ENCODE measurements around the gene ZBTB20.

The ZBTB20 gene

GRCh38 chr3:114375608-114376421 is 771.3 kb downstream of the ZBTB20 start:
- no peak for FAIRE-seq
- no peak for DNase-seq (ENCODE audit: insufficient read length, low spot score)

GRCh38 chr3:114374433-114374990 is 772.6 kb downstream of the ZBTB20 start:
- no peak for FAIRE-seq
- DNase-seq (ENCODE audit: insufficient read length, low spot score): no peak

- FAIRE-seq (no peak), DNase-seq (ENCODE audit: insufficient read length, low spot score) (no peak)
These were observed 776.4 kb downstream of the ZBTB20 start for GRCh38 chr3:114370537-114371174.

- DNase-seq (ENCODE audit: insufficient read length, low spot score): no peak
- FAIRE-seq: no peak
These were observed 781.2 kb downstream of the ZBTB20 start for GRCh38 chr3:114365909-114366308.

DNA sequence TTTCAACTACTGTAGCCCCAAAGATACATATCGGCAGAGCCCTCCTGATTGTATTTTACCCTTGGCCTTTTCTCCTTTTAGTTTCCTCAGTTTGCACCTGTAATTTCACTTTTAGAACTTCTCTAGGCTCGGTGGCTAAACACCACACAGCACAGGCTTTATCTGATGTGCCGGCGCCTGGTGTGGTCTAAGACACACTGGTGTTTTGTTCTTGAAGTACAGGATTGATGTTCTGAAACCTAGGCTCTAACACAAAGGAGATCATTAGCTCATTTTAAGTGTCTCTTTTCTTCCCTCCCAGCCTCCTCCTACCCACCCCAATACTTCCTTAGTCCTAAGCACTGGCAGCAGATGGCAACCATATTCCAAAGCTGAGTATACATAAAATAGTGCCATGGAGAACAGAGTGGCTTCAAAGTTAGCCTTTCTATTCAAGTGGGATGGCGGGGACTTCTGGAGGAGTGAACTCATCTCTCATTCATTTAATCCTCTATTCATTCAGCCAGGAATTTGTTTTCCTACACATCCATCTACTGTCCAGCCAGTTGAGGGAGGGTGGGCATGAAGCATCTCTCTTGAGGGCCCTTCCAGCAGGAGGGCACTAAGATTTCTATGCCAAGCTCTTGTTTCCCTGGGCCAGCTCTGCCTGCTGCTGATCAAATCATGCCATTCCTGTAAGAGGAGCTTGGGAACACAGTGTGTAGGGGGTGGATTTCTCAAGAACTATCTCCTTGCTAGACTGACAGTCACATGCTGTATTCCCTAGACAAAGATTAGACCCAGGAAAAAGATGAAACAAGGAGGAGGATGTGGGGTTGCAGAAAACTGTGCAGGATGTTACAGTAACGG is 782.1 kb downstream of the ZBTB20 start:
- DNase-seq (ENCODE audit: insufficient read length, low spot score) (no peak), FAIRE-seq (no peak)

DNA sequence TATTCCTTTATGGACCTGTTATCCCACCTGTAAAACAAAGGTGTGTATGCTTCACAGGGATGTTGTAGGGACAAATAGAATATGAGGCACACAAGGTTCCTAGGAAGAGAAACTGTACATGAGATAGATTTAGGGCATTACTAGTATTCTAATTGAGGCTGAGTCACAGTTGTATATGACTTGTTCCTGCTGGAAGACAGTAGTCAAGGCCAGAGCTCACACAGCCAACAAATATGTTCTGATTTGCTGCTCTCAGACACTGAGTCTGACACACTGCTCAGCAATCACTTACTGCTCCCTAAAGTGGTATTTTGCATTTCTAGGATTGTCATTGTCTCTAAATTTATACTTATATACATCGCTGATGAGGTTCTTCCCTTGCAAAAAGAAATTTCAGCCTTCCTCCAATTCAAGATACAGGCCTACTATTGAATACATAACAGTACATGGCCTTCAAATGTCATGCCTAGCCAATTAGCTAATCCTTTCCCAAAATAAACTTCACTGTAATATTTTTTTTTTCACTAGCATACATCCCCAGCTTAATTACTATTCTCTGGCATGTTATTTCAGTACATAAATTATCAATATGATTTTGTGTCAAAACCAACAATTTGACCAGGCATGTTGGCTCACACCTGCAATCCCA is 783.4 kb downstream of the ZBTB20 start:
- DNase-seq (ENCODE audit: insufficient read length, low spot score) (no peak), FAIRE-seq (no peak)

DNA sequence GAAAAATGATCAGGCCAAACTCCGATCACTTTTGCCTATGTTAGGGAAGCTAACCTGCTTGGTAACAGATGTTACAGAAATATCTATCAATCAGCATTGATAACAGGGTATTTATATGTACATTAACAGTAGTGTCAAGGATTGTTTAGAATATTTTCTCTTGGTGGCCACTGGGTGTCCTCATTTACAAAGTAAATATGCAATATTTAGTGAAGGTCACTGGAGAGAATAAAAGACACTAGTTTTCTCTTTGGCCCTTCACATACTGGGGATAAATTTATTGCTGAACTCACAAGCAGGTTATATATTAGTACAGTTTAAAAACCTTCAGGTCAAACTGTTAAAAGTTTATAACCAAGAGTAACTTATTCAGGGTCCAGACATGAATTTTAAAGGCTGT is 784.3 kb downstream of the ZBTB20 start:
- no peak for FAIRE-seq
- DNase-seq (ENCODE audit: insufficient read length, low spot score): peak; percentile 5

DNA sequence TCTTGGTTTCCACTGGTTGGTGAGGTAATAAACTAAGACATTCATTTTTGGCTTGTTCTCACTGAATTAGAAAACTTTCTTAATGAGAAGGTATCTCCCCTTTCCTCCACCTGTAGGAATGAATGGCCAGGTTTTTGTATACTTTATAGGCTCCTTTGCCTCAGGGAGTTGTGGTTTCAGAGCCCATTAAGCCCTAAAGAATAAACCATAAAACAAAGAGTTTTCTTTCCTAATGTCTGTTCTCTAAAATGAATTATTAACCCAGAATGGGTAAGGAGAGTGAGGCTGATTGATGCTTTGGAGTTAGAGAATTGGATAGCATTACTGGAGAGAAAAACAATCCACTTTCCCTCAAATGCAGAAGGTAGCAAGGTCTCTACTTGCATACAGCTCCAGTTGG is 785.7 kb downstream of the ZBTB20 start:
- DNase-seq (ENCODE audit: insufficient read length, low spot score) (no peak), FAIRE-seq (no peak)

DNA sequence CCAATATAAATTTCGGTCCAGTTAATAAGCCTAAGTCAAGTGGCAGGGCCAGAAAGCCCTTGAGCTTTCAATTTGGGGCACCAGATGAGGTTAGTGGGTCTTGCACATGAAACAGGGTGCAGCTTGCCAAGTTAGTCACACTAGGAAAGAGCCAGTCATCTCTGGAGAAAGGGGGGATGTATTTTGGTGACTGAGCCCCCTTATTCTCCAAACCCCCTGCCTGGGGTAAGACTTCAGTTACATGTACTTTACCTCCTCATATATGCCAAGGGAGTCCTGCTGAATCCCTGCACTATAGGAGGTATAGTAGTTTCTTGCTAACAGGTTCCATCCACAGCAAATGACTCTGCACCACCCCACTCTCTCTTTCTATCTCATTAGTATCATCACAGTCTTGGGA is 790.6 kb downstream of the ZBTB20 start:
- DNase-seq (ENCODE audit: insufficient read length, low spot score) (no peak), FAIRE-seq (no peak)

DNA sequence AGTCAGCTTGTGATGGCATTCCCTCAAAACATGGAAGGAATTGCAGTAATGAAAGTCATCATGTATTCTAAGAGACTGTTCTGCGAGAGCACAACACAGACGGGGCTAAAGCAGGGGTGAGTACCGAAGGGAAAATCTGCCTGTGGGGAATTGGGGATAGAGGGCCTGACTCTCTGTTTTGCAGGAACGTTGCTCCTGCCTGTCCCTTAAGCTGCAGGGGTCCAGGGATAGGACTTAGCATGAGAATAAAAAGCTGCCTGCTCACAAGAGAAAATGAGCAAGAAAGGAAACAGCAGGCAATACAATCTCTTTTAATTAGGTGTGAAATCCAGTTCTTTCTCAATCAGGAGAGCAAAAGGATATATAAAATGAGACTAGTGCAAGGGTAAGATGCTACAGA is 791.0 kb downstream of the ZBTB20 start:
- no peak for FAIRE-seq
- no peak for DNase-seq (ENCODE audit: insufficient read length, low spot score)

DNA sequence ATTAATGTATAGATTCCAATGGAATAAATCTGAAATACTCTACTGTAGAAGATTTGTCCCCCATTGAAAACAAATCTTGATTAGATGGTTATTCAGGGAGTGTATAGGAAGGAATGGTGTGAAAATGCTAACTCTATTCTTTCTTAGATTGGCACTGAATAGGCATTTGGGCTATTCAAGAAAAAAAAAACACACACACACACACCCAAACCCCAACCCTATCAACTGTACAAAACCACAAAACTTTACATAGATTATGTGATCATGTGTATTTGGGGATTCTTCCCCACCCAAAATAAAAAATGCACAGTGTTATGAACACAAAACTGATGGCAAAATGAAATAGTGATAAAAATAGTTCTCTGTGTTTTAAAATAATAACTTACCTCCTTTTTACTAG is 791.4 kb downstream of the ZBTB20 start:
- FAIRE-seq: no peak
- no peak for DNase-seq (ENCODE audit: insufficient read length, low spot score)

DNA sequence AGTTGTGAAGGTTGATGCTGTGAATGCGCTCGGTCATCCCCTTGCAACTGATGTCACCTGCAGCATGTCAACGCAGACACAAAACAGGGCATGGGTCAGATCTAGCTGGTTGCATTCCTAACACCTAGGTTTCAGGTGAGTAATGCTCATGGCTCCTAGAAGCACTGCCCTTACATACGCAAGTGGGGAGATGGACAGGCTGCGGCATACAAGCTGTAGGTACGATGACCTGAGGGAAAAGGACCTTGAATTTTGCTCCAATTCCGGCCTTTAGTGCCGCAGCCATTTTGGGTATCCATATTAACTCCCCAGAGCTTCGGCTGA is 795.3 kb downstream of the ZBTB20 start:
- no peak for DNase-seq (ENCODE audit: insufficient read length, low spot score)
- FAIRE-seq: no peak

DNA sequence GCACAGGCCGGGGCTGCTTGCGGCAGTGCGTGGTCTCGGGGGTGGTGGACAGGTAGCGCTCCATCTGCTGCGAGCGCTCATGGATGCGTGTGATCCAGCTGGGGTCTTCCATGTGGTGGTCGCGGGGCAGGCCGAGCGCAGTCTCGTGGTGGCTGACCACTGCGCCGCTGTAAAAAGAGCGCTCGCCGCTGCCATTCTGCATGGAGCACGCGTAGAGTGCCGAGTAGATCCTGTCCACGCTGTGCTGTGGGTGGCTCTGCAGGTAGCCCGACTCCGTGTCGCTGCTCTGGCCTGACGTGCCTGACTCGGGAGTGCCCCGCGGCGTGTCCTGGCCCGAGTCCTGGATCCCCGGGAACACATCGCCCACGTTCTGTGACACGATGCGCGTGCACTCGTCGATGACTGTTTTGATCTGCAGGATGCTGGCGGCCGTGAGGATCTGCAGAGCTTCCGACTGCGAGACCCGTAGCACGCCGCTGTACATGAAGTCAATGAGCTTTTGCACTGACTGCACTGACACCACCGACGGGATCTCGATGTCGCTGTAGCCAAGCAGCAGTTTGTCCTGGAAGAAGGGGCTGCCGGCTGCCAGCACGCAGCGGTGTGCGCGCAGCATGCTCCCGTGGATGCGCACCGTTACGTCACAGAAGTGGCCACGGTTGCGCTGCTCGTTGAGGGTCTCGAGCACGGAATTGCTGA is 795.8 kb downstream of the ZBTB20 start:
- DNase-seq (ENCODE audit: insufficient read length, low spot score): no peak
- FAIRE-seq: no peak

GRCh38 chr3:114350690-114351089 is 796.4 kb downstream of the ZBTB20 start:
- DNase-seq (ENCODE audit: insufficient read length, low spot score): no peak
- FAIRE-seq: no peak

DNA sequence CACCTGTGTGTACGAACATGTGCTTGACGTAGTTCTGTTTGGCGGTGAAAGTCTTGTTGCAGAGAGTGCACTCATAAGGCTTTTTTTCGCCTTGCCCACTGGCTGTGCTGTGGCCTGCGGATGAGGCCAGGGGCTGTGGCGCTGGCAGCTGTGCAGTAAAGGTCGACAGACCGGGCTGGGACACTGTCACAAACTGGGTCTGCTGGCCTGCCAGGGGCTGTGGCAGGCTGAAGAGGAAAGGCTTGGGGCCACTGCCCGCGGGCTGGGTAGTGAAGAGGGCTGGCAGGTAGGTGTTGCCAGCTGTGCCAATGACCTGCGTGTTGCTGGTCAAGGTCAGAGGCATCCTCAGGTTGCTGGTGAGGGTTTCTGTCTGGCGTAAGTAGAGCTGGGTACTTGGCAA is 796.8 kb downstream of the ZBTB20 start:
- no peak for FAIRE-seq

DNA sequence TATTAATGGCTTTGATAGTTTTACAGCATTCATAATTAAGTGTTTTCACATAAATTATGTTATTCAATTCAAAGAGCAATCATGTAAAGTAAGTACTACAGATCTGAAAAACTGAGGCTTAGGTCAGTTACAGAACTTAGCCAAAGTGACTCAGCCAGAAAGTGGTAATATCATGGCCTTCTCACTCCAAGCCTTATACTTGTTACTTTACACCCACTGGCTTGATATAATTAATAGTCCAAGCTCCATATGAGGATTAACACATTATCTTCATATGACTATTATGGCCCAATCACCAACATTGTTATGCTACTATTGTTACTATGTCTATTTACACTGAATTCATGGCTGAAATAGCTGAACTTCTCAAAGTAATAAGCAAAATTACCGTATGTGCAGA is 802.6 kb downstream of the ZBTB20 start:
- no peak for FAIRE-seq

More for the DNA sequence above, 796.8 kb downstream of the ZBTB20 start:
- no peak for DNase-seq (ENCODE audit: insufficient read length, low spot score)

GRCh38 chr3:114338651-114339357 is 808.3 kb downstream of the ZBTB20 start:
- no peak for DNase-seq (ENCODE audit: insufficient read length, low spot score)
- no peak for FAIRE-seq

More for the DNA sequence above, 802.6 kb downstream of the ZBTB20 start:
- no peak for DNase-seq (ENCODE audit: insufficient read length, low spot score)

- FAIRE-seq (no peak), DNase-seq (ENCODE audit: insufficient read length, low spot score) (no peak)
These were observed 810.2 kb downstream of the ZBTB20 start for GRCh38 chr3:114336857-114337256.

DNA sequence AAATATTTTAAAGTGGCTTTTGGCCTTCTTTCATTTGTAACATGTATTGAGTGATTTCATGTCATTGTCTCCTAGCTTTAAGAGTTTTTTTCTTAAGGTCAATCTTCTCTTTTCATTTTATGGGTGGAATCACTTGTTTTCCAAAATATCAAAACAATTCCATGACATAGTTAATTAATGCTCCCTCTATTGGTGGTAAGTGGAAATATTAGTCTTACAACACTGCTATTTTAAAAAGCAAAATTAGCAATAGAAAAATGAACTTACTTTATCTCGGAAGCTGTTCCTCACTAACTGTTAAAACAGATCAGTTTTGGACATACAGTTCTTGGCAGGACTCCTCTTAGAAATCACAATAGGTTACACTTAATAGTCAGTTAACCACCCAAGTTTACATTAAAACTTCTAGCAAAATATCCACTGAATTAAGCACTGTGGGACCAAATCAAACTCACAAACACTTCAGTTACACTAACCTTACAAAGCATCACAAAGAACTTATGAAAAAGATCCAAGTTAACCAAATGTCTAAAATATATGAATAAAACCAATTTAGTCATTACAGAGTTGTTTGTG is 810.9 kb downstream of the ZBTB20 start:
- no peak for DNase-seq (ENCODE audit: insufficient read length, low spot score)
- FAIRE-seq: no peak
